Activated CD4-positive, alpha-beta T cell treated with anti-CD3 and anti-CD28 coated beads for 48 hours (primary cell): ENCODE results near the gene INPP5K.

Experiments used
- DNase-seq: peaks from one replicate; pipeline ENCODE4 v3.0.0-alpha.2; 2020

INPP5K gene

GRCh38 chr17:1504866-1505265 lies 11.5 kb downstream of the INPP5K start:
- no peak for DNase-seq

GRCh38 chr17:1503699-1504098 lies 12.7 kb downstream of the INPP5K start:
- DNase-seq: no peak

GRCh38 chr17:1498869-1499268 lies 17.5 kb downstream of the INPP5K start:
- DNase-seq: no peak

GRCh38 chr17:1498233-1498632 lies 18.2 kb downstream of the INPP5K start:
- no peak for DNase-seq

GRCh38 chr17:1497831-1498230 lies 18.6 kb downstream of the INPP5K start:
- no peak for DNase-seq

GRCh38 chr17:1496869-1497268 lies 19.5 kb downstream of the INPP5K start:
- DNase-seq: no peak

GRCh38 chr17:1495265-1495989 lies 21.0 kb downstream of the INPP5K start:
- DNase-seq: no peak

GRCh38 chr17:1494736-1495253 lies 21.6 kb downstream of the INPP5K start:
- DNase-seq: no peak

- DNase-seq: no peak
Measured at GRCh38 chr17:1494203-1494602, 22.2 kb downstream of the INPP5K start.

- no peak for DNase-seq
Measured at GRCh38 chr17:1493291-1493980, 23.0 kb downstream of the INPP5K start.

GRCh38 chr17:1492249-1493206 lies 23.9 kb downstream of the INPP5K start, which contains the start of gene MYO1C:
Gene MYO1C, minus strand, starts transcription at chr17:1492686. Its CDS starts 199 bp downstream, at chr17:1492487.
- no peak for DNase-seq

GRCh38 chr17:1491443-1492248 lies 24.8 kb downstream of the INPP5K start:
- peak; percentile 48 for DNase-seq

- DNase-seq: peak; percentile 79
Measured at GRCh38 chr17:1490643-1491442, 25.6 kb downstream of the INPP5K start.

- DNase-seq: no peak
Measured at GRCh38 chr17:1488826-1489270, 27.6 kb downstream of the INPP5K start.

- DNase-seq: peak; percentile 71
Measured at GRCh38 chr17:1487939-1488825, 28.2 kb downstream of the INPP5K start.

- DNase-seq: peak; percentile 86
Measured at GRCh38 chr17:1486802-1487695, 29.4 kb downstream of the INPP5K start.

- DNase-seq: peak; percentile 71
Measured at GRCh38 chr17:1485423-1486376, 30.7 kb downstream of the INPP5K start.
